ENCODE results near the gene CBS.
"Not testable (repeated sequence)": the region's sequence is repeated elsewhere in the genome, so short reads cannot be mapped to it uniquely, and the experiment has no call there.

Gene CBS

DNA sequence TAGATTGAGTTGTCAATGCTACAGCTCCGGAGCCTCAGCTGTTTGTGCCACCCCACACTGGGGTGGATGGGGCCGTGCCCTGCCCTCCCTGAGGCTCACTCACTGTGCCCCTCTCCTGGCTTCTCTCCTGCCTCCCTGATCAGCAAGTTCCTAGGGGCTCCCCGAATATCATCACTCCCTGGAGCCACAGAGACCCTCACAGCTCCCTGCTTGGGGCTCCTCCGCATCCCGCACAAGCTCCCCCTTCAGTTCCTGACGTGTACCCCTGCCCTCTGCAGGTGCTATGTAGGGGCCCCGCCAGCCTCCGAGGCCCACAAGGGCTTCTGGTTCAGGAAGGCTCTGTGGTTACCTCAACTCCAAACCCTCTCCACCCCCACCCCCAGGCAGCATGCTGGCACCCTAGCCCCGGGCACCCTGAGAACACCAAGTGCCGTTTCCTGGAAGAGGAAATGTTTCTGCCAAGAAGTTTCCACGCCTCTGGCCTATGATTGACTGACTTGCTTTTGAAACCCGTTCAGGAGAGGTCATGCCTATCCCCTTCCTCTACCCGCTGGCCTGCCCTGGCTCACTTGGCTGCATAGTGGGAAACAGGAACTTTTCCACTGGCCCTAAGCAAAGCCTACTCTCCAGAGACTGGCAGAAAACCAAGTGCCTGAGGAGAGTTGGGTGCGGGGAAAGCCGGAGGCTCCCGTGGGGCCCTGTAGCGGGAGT lies 30.3 kb downstream of the CBS start:
- H3K27me3 ChIP-seq (replicated peaks); in situ Hi-C loops (cut with HindIII; ENCODE audit: low pct_ligation_motif_present, low sequenced_read_pairs); H3K36me3 ChIP-seq (replicated peaks); DNase-seq; H3K4me3 ChIP-seq (ENCODE audit: low read depth, low read length); H3K27ac ChIP-seq: not testable (repeated sequence)

DNA sequence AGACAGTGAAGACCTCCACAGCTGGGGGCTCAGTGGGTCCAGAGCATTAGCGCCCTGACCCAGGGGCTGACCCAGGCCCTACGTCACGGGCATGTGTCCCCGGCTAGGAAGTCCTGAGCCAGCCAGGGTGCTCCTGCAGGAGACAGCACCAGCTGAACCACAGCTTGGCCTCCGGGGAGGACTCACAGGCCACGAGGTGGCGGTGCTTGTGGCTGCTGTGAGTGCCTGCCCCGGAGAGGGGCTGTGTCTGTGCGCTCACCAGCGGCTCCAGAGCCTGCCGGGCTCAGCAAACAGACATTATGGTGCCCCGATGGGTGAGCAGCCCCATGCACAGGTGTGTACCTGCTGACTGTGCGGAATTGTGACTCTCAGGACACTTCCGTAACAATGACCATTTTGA lies 31.1 kb downstream of the CBS start:
- H3K36me3 ChIP-seq (replicated peaks); in situ Hi-C loops (cut with HindIII; ENCODE audit: low pct_ligation_motif_present, low sequenced_read_pairs); DNase-seq; H3K27me3 ChIP-seq (replicated peaks); H3K27ac ChIP-seq; H3K4me3 ChIP-seq (ENCODE audit: low read depth, low read length): not testable (repeated sequence)

DNA sequence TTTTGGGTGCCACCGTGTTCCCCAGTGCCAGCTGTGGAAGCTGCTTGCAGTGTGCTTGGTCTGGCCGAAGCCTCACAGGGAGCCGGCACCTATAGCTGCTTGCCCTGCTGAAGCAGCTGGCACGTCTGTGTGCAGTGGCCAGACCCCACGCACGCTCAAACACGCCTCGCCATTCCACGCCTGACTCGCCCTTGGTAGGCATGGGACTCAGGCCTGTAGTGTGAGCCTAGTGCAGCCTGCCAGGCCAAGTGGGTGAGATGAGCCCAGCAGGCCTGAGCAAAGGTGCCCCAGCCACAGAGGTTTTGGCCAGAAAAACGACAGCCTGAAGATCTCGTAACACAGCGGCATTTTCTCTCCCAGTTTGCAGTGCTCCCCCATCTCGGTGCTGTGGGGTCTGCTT lies 32.3 kb downstream of the CBS start:
- DNase-seq; in situ Hi-C loops (cut with HindIII; ENCODE audit: low pct_ligation_motif_present, low sequenced_read_pairs); H3K27ac ChIP-seq; H3K27me3 ChIP-seq (replicated peaks); H3K4me3 ChIP-seq (ENCODE audit: low read depth, low read length); H3K36me3 ChIP-seq (replicated peaks): not testable (repeated sequence)

DNA sequence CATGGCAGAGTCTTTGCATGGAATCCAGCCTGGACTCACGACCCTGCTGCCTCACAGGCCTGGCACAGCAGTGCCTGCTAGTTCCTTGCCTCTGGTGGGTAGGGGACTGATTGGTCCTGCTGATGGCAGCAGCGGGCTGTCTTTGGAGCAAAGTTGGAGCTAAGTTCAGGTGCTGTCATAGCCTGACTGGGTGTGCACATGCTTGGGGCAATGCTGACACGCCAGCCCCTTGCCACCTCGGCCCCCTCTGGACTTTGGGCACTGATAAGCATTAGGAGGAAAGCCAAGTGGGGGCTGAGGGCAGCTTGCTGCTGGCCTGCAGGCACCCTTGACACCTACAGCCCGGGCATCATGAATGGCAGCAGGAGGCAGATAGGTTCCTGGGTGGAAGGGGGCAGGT lies 33.5 kb downstream of the CBS start:
- DNase-seq; in situ Hi-C loops (cut with HindIII; ENCODE audit: low pct_ligation_motif_present, low sequenced_read_pairs); H3K4me3 ChIP-seq (ENCODE audit: low read depth, low read length); H3K27me3 ChIP-seq (replicated peaks); H3K36me3 ChIP-seq (replicated peaks); H3K27ac ChIP-seq: not testable (repeated sequence)

DNA sequence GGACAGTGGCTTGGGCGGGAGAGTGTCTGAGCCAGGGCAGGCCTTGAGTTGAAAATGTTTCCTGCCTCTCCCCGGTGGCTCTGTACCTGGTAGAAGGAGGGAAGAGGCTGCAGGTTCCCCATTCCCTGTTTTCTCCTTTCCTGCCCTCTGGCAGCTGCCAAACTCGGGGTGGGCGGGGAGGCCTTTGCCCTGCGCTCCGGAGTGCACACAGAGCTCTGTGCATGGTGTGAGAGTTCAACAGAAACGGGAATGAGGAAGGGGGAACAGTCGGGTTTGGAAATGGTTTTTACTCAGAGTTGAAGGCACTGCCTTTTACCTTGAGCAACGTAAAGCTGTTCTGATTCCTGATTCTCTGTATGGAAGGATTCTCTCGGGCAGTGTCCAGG lies 37.0 kb downstream of the CBS start:
- in situ Hi-C loops (cut with HindIII; ENCODE audit: low pct_ligation_motif_present, low sequenced_read_pairs); DNase-seq; H3K27me3 ChIP-seq (replicated peaks); H3K4me3 ChIP-seq (ENCODE audit: low read depth, low read length); H3K27ac ChIP-seq; H3K36me3 ChIP-seq (replicated peaks): not testable (repeated sequence)

DNA sequence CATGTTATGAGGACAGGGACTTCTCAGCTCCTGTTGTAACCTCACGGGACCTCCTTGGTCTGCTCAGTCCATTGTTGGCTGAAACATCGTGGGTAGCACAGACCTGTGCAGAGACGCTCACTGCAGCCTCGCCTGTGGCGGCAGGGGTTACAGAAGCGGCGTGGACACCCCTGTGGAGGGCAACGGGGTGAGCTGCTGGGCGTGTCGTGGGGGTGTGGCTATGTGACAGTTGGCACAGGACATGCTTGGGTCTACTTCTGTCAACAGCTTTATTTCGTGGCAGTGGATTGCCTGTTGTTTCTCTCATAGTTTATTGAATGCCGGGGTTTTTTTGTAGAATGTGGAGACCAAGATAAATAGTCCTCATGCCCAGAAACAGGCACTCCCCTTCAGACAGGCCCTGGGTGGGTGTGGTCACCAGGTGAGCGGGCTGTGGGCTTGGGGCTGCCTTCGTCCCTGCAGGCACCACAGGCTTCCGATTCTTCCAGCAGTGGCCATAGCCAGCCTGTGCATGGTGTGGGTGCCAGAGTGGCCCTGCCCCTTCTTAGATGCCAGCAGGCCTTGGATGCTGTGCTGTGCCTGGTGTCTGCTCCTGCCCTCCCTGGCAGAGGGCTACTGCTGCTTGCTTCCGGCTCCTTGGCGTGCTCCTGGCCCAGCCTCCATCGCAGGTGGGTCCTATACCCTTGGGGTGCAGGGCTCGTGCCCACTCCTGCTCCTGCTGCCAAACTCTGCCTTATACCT lies 37.5 kb downstream of the CBS start:
- DNase-seq; H3K27me3 ChIP-seq (replicated peaks); H3K36me3 ChIP-seq (replicated peaks); H3K4me3 ChIP-seq (ENCODE audit: low read depth, low read length); in situ Hi-C loops (cut with HindIII; ENCODE audit: low pct_ligation_motif_present, low sequenced_read_pairs); H3K27ac ChIP-seq: not testable (repeated sequence)

DNA sequence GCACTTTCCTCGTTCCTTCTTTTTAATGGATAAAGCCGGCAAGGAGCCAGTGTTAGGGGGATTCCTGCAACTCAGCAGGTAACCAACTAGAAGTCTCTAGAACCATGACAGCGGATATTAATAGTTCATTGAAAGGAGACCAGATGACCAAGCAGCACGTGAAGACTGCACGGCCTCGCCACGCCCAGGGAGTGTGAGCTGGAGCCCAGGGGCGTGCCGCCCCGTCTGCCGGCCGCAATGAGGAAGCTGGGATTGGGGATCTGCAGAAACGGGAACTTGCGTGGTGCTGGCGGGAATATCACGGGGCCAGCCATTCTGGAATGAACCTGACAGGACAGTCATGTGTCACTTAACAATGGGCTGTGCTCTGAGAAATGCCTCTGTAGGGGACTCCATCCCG lies 38.7 kb downstream of the CBS start:
- DNase-seq; H3K36me3 ChIP-seq (replicated peaks); H3K27ac ChIP-seq; H3K4me3 ChIP-seq (ENCODE audit: low read depth, low read length); in situ Hi-C loops (cut with HindIII; ENCODE audit: low pct_ligation_motif_present, low sequenced_read_pairs); H3K27me3 ChIP-seq (replicated peaks): not testable (repeated sequence)

DNA sequence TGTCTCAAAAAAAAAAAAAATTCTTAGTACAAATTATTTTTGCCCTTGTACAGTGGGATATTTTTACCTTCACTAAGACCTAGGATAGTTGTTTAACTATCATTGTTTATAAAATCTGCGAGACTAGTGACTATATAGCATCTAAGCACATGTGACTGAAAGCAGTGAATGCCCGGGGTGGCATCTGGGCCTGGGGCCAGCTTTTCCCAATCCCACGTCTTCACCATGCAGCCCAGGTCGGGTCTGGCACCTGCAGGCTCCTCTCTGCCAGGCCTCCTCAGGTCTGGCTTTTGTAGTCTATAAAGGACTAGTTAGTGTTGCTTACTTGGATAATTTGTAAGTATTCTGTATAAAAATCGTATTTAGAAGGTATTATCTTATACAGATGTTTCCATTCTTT lies 40.8 kb downstream of the CBS start:
- Histone ChIP-seq H3K27me3 (replicated peaks) (no peaks in the 10 kb centered on the region), H3K4me3 (ENCODE audit: low read depth, low read length) (no peak overlapping the region), H3K27ac (no peak overlapping the region), H3K36me3 (replicated peaks) (no peaks in the 10 kb centered on the region)
- no peak for DNase-seq
- in situ Hi-C loops (cut with HindIII; ENCODE audit: low pct_ligation_motif_present, low sequenced_read_pairs), result no loop called here
- TF ChIP-seq, protein P1, sequence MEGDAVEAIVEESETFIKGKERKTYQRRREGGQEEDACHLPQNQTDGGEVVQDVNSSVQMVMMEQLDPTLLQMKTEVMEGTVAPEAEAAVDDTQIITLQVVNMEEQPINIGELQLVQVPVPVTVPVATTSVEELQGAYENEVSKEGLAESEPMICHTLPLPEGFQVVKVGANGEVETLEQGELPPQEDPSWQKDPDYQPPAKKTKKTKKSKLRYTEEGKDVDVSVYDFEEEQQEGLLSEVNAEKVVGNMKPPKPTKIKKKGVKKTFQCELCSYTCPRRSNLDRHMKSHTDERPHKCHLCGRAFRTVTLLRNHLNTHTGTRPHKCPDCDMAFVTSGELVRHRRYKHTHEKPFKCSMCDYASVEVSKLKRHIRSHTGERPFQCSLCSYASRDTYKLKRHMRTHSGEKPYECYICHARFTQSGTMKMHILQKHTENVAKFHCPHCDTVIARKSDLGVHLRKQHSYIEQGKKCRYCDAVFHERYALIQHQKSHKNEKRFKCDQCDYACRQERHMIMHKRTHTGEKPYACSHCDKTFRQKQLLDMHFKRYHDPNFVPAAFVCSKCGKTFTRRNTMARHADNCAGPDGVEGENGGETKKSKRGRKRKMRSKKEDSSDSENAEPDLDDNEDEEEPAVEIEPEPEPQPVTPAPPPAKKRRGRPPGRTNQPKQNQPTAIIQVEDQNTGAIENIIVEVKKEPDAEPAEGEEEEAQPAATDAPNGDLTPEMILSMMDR (IDR thresholded peaks at IDR 0.05; ENCODE audit: low read depth, low read length, missing control alignments), result no peak

DNA sequence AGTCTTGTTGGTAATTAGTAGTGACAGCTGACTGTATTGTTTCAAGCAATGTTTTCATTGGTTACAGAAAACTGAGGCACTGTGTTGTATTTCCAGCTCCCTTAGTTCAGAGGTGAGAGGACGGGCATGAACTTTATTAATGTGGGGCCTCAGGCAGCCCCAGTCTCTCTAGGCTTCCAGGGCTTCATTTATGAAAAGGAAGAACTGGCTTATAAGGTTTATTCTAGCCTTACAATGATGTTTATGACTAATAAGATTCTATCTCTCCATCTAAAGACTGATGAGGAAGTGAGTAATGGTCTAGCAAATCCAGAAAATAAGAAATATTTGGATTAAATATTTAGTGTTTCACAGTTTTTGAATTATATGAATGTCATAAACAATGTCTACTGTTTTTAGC lies 41.5 kb downstream of the CBS start:
- H3K4me3 ChIP-seq (ENCODE audit: low read depth, low read length), result no peak overlapping the region
- in situ Hi-C loops (cut with HindIII; ENCODE audit: low pct_ligation_motif_present, low sequenced_read_pairs), result no loop called here
- TF ChIP-seq, protein P1 (IDR thresholded peaks at IDR 0.05; ENCODE audit: low read depth, low read length, missing control alignments), result no peak
- no peak overlapping the region for H3K27ac ChIP-seq
- DNase-seq, result no peak
- no peaks in the 10 kb centered on the region for H3K36me3 ChIP-seq (replicated peaks)
- H3K27me3 ChIP-seq (replicated peaks), result no peaks in the 10 kb centered on the region
